ENCODE measurements around the gene LDLRAD1.
"Not testable (repeated sequence)": the region's sequence is repeated elsewhere in the genome, so short reads cannot be mapped to it uniquely, and the experiment has no call there.

The LDLRAD1 gene

DNA sequence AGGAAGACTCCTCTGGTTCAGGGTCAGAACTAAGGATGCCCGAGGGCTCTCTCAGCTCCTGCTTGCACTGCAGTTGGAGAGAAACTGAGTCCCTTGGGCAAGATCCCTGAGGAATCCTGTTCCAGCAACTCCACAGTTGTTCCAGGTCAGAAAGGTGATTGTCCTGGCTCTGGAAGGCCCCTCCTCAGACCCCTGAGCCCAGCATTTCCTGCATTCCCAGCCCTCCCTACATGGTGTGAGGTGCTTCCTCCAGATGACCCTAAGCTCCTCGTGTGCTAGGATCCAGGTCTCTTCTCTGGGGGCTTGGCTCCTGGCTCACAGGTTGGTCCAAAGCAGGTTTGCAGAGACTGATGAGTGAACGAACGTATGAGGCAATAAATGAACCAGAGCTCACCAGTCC lies 11.5 kb downstream of the LDLRAD1 start:
- Histone ChIP-seq H3K4me2 (ENCODE audit: low read depth, low read length, poor library complexity, severe bottlenecking) (no peak overlapping the region), H4K20me1 (ENCODE audit: insufficient read depth, low read length, poor library complexity, severe bottlenecking) (no peaks in the 10 kb centered on the region), H3K9me2 (replicated peaks; ENCODE audit: low read depth, low read length) (no peaks in the 10 kb centered on the region), H3F3A (ENCODE audit: low read depth) (no peaks in the 10 kb centered on the region), H3K9me3 (ENCODE audit: insufficient read depth, low read depth, low read length) (no peaks in the 10 kb centered on the region), H3K79me2 (ENCODE audit: insufficient read depth, low read length) (no peaks in the 10 kb centered on the region), H3K4me1 (ENCODE audit: insufficient read depth, low read length, poor library complexity, severe bottlenecking) (no peaks in the 10 kb centered on the region), H2AFZ (ENCODE audit: low read length) (no peak overlapping the region), H3K36me3 (ENCODE audit: insufficient read depth, low read length) (no peaks in the 10 kb centered on the region), H3K4me3 (ENCODE audit: low read length, poor library complexity, severe bottlenecking) (no peak overlapping the region), H3K27me3 (ENCODE audit: insufficient read depth, low read length, poor library complexity, severe bottlenecking) (no peaks in the 10 kb centered on the region), H3K9ac (ENCODE audit: low read depth, low read length, poor library complexity, severe bottlenecking) (no peak overlapping the region)
- TF ChIP-seq CTCF (conservative IDR thresholded peaks at IDR 0.05; ENCODE audit: low read length): no peak

GRCh38 chr1:54004481-54005049 lies 13.4 kb downstream of the LDLRAD1 start:
- no peak overlapping the region for H3K9ac ChIP-seq (ENCODE audit: low read depth, low read length, poor library complexity, severe bottlenecking)
- TF ChIP-seq EZH2phosphoT487 (IDR thresholded peaks at IDR 0.05; ENCODE audit: borderline replicate concordance): no peak
- TF ChIP-seq CTCF (conservative IDR thresholded peaks at IDR 0.05; ENCODE audit: low read length): no peak
- H2AFZ ChIP-seq (ENCODE audit: low read length): no peak overlapping the region
- H3K4me3 ChIP-seq (ENCODE audit: low read length, poor library complexity, severe bottlenecking): no peak overlapping the region
- no peaks in the 10 kb centered on the region for H3F3A ChIP-seq (ENCODE audit: low read depth)
- H3K79me2 ChIP-seq (ENCODE audit: insufficient read depth, low read length): no peaks in the 10 kb centered on the region
- no peaks in the 10 kb centered on the region for H3K9me2 ChIP-seq (replicated peaks; ENCODE audit: low read depth, low read length)
- no peak overlapping the region for H3K4me2 ChIP-seq (ENCODE audit: low read depth, low read length, poor library complexity, severe bottlenecking)
- H3K36me3 ChIP-seq (ENCODE audit: insufficient read depth, low read length): no peaks in the 10 kb centered on the region
- H3K9me3 ChIP-seq (ENCODE audit: insufficient read depth, low read depth, low read length): no peaks in the 10 kb centered on the region
- no peaks in the 10 kb centered on the region for H4K20me1 ChIP-seq (ENCODE audit: insufficient read depth, low read length, poor library complexity, severe bottlenecking)
- H3K27me3 ChIP-seq (ENCODE audit: insufficient read depth, low read length, poor library complexity, severe bottlenecking): no peaks in the 10 kb centered on the region
- H3K4me1 ChIP-seq (ENCODE audit: insufficient read depth, low read length, poor library complexity, severe bottlenecking): no peaks in the 10 kb centered on the region

- H3K79me2 ChIP-seq (ENCODE audit: insufficient read depth, low read length); H2AFZ ChIP-seq (ENCODE audit: low read length); H3K4me2 ChIP-seq (ENCODE audit: low read depth, low read length, poor library complexity, severe bottlenecking); H3K36me3 ChIP-seq (ENCODE audit: insufficient read depth, low read length); H3F3A ChIP-seq (ENCODE audit: low read depth); H3K9me2 ChIP-seq (replicated peaks; ENCODE audit: low read depth, low read length); H4K20me1 ChIP-seq (ENCODE audit: insufficient read depth, low read length, poor library complexity, severe bottlenecking); H3K9ac ChIP-seq (ENCODE audit: low read depth, low read length, poor library complexity, severe bottlenecking); H3K27me3 ChIP-seq (ENCODE audit: insufficient read depth, low read length, poor library complexity, severe bottlenecking); H3K9me3 ChIP-seq (ENCODE audit: insufficient read depth, low read depth, low read length); H3K4me1 ChIP-seq (ENCODE audit: insufficient read depth, low read length, poor library complexity, severe bottlenecking); H3K4me3 ChIP-seq (ENCODE audit: low read length, poor library complexity, severe bottlenecking): not testable (repeated sequence)
Observed at GRCh38 chr1:54003750-54004480, 14.1 kb downstream of the LDLRAD1 start.

DNA sequence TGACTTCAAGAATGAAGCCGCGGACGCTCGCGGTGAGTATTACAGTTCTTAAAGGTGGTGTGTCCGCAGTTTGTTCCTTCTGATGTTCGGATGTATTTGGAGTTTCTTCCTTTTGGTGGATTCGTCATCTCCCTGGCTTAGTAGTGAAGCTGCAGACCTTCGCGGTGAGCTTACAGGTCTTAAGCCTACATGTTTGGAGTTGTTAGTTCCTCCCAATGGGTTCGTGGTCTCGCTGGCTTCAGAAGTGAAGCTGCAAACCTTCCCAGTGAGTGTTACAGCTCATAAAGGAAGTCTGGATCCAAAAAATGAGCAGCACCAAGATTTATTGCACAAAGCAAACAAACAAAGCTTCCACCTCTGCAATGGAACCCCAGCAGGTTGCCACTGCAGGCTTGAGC lies 14.7 kb downstream of the LDLRAD1 start:
- H3K9me2 ChIP-seq (replicated peaks; ENCODE audit: low read depth, low read length): no peaks in the 10 kb centered on the region
- H3K9me3 ChIP-seq (ENCODE audit: insufficient read depth, low read depth, low read length): no peaks in the 10 kb centered on the region
- no peak overlapping the region for H3K4me2 ChIP-seq (ENCODE audit: low read depth, low read length, poor library complexity, severe bottlenecking)
- H3K36me3 ChIP-seq (ENCODE audit: insufficient read depth, low read length): no peaks in the 10 kb centered on the region
- no peaks in the 10 kb centered on the region for H3F3A ChIP-seq (ENCODE audit: low read depth)
- TF ChIP-seq CTCF (conservative IDR thresholded peaks at IDR 0.05; ENCODE audit: low read length) (no peak), EZH2phosphoT487 (IDR thresholded peaks at IDR 0.05; ENCODE audit: borderline replicate concordance) (no peak)
- no peak overlapping the region for H3K4me3 ChIP-seq (ENCODE audit: low read length, poor library complexity, severe bottlenecking)
- no peak overlapping the region for H2AFZ ChIP-seq (ENCODE audit: low read length)
- no peaks in the 10 kb centered on the region for H3K79me2 ChIP-seq (ENCODE audit: insufficient read depth, low read length)
- H3K4me1 ChIP-seq (ENCODE audit: insufficient read depth, low read length, poor library complexity, severe bottlenecking): no peaks in the 10 kb centered on the region
- no peak overlapping the region for H3K9ac ChIP-seq (ENCODE audit: low read depth, low read length, poor library complexity, severe bottlenecking)
- no peaks in the 10 kb centered on the region for H3K27me3 ChIP-seq (ENCODE audit: insufficient read depth, low read length, poor library complexity, severe bottlenecking)
- H4K20me1 ChIP-seq (ENCODE audit: insufficient read depth, low read length, poor library complexity, severe bottlenecking): no peaks in the 10 kb centered on the region
